HTERT RPE-1 (cell line): ENCODE data around the gene SHISA6.

Experiments
- in situ Hi-C: fragments of 300-500 bp; cut with MboI; formaldehyde crosslinking; loops from 4 replicates; pipeline ENCODE4 v1.14.3; 2020; ENCODE audit warnings: low sequenced_read_pairs

The SHISA6 gene

DNA sequence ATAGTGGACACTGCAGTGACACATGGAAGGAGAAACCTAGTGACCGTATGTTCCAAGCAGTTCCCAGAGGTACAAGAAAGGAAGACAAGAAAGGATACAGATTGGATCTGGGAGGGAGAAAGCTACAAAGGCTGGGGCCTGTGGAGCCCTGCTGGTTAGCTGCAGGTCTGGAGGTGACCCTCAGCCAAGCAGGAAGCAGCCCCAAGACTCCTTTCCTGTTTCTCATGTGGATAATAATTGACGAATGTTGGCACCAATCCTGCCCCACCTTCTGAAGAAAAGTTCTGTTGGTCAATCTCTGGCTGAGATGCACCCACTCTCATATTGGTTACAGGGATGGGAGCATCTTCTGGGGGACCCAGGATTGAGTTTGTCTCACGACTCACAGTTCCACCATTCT lies 99.8 kb downstream of the SHISA6 start:
- in situ Hi-C loops, result no loop called here

DNA sequence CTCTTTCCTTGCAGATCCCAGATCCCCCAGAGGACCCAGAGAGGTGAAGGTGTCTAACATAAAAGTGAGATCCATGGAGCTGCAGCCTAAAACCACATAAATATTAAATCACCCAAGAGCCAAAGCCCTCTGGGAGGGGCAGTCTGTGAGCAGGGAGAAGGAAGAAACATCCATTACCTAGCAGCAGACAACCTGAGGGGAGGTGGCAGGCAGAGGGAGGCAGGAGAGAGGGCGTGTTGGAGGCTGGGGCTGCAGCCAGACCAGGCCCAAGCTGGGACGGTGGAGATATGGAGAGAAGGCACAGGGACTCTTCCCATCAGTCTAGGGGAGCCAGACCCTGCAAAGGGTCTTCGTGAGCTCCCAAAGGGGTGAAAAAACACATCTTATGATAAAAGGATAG lies 101.1 kb downstream of the SHISA6 start:
- in situ Hi-C loops, result no loop called here

DNA sequence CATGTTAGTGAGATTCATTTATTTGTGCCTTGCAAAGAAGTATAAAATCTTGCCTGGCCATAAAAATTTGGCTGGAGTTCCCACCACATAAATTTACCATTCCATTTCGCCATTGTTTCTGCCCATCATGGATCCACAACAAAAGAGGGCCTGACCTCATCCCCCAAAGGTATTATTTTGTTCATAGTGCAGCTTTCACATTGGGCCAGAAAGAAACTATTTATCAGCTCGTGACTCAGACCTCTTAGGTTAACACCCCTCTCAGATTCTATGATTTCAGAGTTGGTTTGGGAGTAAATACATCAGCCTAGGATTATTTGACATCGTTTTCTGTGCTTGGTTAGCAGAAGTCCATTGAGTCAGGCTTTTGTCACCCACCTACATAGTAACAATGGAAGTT lies 108.1 kb downstream of the SHISA6 start:
- in situ Hi-C loops, result no loop called here

DNA sequence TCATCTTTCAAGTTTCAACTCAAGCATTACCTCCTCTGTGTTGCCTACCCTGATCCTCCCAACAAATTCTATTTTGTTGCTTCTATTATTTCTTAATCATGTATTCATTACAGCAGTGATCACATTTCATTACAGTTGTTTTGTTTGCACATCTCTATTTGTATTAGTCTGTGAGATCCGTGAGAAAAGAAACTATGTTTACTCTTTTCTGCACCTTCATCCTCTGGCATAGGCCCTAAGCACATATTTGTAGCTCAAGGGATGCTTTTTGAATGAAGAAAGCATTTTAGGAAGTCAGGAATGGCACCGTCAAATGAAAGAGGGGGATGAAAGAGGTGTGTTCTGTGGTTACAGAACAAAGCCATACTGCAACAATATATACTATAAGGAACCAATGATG lies 110.5 kb downstream of the SHISA6 start:
- in situ Hi-C loops, result no loop called here

DNA sequence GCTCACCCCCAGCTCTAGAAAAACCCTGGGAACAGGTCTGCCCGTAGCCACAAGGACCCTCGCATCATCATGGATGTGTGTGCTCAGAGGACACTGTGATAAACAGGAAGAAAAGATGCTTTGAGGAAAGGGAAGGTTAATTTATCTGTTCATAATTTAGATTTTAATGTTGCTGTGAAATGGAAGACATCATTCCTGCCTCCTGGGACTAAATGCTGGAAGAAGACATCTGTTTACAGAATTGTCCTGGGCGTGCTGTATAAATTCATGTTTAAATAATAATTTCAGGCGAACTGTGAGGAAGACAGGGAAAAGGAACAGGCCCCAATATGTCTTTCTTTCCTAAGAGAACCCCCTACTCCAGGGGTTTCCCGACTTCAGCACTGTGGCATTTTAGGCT lies 112.6 kb downstream of the SHISA6 start:
- in situ Hi-C loops, result no loop called here

DNA sequence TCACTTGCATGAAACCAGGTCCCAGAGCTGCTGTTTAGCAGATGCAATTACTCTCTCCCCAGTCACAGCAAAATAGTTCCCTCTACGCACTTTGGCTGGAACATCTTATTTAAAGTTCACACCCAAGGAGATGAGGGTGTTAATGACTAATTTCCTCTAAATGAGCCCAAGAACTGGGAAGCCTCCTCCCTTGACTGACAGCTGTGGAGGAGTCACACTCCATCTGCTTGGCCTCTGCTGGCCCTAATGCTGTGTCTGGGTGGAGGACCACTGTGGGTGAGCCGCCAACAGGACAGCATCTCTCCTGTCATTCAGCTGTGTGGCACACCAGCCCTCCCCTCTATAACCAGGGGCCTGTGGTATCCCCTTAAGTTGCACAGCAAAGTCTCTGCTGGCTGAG lies 115.4 kb downstream of the SHISA6 start:
- in situ Hi-C loops, result no loop called here

DNA sequence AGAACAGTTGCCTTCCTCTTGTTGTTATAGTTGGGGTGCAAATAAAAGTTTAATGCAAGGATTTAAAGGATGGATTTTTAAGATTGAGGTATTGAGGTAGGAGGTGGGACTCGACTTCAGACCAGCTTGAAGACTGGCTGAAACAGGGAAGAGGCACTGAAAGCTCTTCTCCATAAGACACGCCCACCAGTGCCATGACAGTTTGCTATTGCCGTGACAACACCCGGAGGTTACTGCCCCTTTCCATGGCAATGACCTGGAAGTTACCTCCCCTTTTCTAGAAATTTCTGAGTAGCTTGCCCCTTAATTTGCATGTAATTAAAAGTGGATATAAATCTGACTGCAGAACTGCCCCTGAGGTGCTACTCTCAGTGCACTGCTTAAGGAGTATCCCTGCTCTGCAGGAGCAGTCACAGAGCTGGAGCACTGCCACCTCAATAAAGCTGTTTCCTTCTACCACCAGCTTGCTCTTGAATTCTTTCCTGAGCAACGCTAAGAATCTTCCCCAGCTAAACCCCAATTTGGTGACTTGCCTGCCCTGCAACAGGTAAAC lies 122.6 kb downstream of the SHISA6 start:
- in situ Hi-C loops, result no loop called here

DNA sequence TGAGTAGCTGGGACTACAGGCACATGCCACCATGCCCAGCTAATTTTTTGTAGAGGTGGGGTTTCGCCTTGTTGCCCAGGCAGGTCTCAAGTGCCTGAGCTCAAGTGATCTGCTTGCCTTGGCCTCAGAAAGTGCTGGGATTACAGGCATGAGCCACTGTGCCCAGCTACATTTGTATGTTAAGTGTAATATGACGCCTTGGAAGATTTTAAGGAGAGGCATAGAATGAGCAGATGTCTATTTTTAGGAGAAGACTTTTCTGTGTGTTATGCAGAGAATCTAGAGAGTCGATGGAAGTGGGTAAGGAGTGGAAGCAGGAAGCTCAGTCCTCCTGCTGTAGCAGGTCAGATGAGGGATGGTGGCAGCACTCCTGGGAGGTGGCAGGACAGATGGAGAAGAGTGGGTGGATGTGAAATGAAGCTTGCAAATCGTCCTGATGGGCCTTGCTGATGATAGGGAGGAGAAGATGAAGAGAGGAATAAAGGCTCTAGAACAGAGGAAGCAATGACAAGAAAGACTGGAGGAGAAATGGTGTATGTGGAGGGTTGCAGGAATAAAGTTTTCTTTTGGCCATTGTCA lies 125.3 kb downstream of the SHISA6 start:
- in situ Hi-C loops, result no loop called here

DNA sequence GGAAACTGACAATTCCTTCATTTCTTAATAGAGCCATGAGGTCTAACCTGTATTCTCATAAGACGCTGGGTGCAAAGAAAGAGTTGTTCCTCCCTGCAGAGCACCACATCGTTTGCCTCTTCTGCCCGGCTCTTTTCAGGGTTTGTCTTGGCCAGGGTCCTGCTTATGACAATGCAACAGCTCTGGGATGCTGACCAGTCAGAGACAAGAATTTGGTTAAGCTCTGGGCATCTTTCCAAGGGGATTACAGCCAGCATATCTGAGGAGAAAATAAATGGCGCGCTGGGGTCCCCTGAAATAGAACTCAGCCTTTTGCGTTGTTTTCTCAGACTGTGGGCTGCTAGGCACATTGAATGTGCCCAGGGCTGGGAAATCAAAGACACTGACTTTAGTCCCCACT lies 128.6 kb downstream of the SHISA6 start:
- in situ Hi-C loops, result no loop called here

DNA sequence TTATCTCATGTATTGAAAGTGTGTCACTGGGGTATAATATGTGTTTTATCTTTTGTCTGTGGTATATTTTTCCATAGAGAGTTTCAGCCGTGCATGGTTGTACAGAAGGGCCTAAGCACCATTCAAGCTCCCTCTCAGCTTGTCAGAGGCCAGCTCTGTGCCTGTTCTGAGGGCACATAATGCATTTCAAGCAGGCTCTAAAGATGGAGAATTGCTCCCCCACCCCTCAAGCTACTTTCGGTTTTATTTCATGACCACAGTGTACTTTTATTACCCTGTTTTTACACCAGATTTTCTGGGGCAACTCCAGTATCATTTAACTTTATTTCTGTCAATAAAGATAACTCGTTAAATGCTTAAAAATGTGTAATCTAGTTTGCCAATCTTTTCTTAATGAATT lies 131.7 kb downstream of the SHISA6 start:
- in situ Hi-C loops, result no loop called here

DNA sequence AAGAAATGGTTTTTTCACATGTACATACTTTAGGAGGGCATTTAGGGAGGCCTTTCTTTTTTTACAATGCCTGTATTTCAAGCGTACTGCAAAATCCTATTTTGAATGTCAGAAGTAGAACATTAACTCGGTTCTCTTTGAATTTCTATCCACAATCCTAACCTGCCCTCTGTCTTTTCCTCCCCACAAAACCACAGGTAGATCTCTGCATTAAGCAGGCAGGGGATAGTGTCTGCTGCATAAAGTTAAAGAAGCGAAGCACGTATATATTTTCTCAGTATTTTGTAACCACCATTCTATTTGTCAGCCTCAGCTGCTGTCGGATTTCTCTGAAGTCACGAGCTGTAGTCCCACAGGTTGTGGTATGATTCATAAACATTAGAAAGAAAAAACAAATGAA lies 137.5 kb downstream of the SHISA6 start:
- in situ Hi-C loops, result no loop called here

DNA sequence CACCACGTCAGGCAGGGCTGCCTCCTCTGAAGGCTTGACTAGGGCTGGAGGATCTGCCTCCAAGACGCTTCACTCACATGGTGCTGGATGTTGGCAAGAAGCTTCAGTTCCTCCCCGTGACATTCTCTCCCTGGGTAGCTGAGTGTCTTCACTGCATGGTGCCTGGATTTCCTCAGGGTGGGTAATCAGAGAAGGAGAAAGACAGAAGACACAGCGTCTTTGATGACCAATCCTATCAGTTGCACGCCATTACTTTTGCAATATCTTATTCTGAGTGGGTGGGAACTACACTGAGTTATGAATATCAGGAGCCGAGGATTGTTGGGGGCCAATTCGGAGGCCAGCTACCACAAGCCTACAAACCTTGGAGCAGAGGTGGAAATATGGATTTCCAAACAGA lies 139.7 kb downstream of the SHISA6 start:
- in situ Hi-C loops, result no loop called here

DNA sequence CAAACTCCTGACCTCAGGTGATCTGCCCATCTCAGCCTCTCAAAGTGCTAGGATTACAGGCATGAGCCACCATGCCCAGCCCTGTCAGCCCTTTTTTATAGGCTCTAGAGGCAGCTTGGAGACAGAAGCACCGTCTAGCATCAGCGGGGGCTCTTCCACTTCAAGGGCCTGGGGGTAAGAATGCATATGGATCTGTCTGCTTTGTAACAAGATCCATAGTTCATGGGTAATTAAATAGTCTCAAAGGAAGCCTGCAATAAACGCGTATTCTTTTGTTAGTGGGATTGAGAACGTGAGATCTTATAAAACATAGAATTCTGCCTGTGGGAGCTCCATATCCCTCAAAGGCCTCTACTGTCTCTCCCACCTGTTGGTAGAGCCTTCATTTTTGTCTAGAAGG lies 142.1 kb downstream of the SHISA6 start:
- in situ Hi-C loops, result no loop called here

DNA sequence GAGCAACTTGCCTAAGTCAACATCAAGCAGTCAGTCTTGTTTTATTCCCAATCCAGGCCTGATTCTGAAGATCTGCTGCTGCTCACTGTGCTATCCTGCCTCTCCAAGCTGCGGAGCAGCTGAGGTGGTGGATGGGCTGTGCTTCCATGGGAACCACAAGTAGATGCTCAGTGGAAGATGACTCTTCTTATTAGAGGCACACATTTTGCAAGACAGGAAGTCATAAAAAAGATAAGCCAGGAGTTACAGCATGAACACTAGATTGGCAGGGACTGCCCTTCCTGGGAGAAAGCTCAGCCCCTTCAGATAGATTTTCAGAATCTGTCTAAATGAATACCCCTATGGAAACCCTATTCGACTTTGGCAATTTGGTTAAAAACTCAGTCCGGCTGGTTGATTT lies 143.1 kb downstream of the SHISA6 start:
- in situ Hi-C loops, result no loop called here

DNA sequence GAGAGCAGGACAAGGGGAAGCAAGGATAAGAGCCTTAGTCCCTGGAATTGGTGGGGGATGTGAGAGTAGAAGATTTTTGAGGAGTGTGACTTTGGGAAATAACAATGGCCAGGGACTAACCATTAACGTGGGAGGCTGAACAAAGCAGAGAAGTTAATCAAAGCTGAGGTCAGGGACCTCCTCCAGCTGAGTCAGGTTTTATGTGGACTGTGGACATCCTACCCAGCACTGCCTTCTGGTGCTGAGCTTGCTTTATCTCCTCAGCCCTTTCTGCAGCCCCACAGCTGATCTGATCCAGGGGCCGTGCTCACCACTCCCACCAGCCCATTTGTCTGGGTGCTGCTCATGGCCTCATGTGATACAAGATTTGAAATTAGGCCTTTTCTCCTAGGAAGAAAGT lies 146.6 kb downstream of the SHISA6 start:
- in situ Hi-C loops, result no loop called here

DNA sequence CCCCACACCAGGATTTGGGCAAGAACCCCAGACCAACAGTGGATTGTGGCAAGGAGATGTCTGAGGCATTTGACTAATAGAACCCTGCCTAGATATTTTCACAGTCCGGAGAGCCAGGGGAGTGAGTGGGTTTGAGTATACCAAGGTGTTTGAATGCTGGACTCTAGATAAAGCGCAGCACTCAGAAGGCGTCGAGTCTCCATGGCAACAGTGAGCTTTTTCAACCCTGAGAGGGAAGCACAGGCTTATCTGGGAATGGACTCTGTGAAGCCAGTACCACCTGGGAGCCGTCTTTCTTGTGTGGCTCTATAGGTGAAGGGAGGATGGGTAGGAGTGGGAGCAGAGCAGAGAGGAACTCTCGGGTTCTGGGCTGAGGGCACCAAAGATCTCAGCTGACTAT lies 147.0 kb downstream of the SHISA6 start:
- in situ Hi-C loops, result no loop called here

DNA sequence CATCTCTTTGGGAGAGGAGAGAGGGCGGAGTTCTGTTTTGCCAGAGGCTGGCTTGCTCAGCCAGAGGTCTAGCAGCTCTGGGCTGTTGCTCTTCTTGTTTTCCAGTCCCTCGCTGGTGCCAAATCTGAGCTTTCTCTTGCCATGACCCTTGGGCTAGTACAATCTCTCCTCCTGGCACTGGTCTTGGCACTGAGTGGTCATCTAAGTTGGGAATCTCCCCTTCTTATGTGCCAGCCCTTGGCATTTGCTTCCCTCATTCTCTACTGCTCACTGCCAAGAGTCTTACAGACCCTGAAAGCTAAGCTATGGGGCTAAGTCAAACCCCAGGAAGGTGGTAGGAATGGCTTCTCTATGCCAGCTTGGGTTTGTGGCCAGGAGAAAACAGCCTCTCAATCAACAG lies 148.6 kb downstream of the SHISA6 start:
- in situ Hi-C loops, result no loop called here

DNA sequence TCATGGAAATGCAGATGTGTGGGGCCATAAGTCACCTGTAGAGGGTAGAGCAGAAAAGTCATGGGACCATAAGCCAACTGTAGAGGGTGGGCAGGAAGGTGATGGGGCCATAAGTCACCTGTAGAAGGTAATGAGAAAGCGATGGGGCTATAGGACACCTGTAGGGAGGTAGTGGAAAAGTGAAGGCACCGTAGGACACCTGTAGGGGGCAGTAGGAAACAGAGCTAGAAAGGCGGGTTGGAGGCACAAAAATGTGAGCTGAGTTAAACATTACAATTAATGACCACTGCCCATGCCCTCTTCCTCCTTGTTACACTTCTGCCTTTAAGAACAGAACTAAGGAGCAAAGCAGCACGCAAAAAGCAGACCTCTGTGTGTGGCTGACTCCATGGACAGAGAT lies 150.1 kb downstream of the SHISA6 start:
- in situ Hi-C loops, result no loop called here

DNA sequence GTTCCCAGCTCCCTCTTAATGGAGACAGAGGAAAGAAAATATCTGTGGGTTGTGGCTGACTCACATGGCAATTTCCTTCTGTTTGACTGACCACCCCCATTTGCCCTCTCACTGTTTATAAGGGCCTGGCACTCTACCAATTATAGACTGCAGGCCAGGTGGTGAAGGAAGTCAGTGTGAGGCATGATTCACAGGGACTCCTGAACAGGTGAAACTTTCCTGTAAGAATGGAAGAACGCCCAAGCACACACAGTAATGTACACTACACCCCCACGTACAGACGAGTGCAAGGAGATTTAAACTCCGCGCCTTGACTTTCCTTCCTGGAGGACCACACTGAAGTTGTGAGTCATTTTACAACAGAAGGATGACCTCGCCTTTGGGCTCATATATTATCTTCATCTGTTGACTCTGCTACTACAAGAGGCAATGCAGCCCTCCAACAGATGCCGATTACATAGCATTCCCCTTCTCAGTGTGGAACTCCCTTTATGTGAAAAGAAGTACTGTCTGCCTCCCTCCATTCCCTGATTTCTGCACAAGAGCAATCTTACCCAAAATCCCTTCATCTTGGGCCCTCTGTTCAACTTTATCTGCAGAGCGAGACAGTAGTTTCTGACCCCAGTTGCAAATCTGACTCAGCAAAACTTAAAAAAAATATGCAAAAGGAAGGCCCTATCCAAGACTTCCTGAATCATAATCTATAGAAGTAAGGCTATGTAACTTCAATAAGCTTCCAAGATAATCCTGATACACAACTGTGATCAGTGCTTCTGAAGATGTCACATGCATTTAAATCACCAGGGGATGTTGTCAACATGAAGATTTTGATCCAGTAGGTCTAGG lies 163.6 kb downstream of the SHISA6 start:
- in situ Hi-C loops, result no loop called here

DNA sequence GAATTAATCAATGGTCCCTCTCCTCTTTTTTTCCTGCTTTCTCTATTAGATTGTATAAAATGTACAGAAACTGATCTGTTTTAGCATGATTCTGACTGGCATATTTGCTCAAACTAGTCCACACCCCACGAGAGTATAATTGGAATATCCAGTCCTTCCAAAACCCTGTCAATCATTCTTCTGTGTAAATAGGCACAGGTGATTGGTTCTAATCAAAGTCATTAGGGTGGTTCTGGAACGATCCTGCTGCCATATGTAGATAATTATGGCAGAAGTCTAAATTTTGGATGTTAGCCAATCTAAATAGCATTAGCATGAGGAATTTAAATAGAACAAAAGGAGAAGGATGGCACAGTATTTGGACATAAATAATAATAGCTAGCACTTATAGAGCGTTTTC lies 165.7 kb downstream of the SHISA6 start:
- in situ Hi-C loops, result no loop called here

DNA sequence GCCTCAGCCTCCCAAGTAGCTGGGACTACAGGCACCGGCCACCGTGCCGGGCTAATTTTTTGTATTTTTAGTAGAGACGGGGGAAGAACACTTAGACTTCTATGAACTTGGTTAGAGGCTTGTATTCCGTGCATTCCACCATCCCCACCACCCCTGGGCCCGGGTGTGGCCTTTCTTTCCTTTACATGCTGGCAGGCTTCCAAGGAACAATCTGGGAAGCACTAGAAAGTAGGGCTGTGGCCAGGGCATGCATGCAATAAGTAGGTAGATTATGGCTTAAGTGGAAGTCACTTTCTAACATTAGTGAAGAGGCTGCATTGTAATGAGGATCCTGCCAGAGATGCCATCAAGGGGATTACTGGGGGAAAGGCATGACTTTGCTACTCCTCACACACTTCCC lies 171.6 kb downstream of the SHISA6 start:
- in situ Hi-C loops, result no loop called here

DNA sequence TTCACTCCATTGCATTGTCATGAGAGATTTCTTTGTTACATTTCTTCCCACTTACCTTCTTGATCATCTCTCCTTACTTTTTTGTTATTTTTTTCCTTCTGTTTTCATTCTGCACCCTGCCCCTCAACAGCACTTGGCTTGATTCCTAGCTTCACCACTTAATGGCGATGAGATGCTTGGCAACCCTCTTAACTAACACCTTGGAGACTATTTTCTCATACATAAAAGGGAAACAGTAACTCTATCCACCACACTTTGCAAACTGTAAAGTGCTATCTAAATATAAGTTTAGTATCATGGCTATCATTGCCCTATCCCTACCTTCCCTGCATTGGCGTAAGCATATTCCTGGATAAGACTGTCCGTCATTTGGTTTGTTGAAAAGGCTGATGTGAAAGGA lies 177.3 kb downstream of the SHISA6 start:
- in situ Hi-C loops, result no loop called here

DNA sequence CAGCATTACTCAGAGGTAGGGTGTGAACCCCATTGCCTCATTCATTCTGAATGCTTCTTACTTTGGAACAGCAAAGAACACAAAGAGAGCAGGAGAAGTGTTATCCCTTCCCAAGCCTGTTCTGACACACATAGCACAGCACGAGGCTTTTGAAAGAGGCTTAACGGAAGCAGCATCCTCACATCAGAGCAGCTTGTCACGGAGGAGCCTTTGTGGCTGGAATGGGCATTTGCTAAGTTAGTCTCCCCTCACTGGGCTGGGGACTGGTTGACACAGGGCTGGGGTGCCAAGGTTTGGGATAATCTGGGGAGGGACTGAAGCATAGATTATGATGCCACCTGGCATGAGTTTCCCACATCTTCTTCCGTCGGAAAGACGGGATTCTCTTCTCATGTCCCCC lies 189.7 kb downstream of the SHISA6 start:
- in situ Hi-C loops, result no loop called here
